ENCODE results near the gene SMAD6. TPM values are rescaled to one million over a fixed set of nuclear protein-coding genes. Genes with fewer than 3 reads are reported as not detected.

Gene SMAD6
- total RNA-seq, 1 donor from 2014 or later = 14.6 TPM

DNA sequence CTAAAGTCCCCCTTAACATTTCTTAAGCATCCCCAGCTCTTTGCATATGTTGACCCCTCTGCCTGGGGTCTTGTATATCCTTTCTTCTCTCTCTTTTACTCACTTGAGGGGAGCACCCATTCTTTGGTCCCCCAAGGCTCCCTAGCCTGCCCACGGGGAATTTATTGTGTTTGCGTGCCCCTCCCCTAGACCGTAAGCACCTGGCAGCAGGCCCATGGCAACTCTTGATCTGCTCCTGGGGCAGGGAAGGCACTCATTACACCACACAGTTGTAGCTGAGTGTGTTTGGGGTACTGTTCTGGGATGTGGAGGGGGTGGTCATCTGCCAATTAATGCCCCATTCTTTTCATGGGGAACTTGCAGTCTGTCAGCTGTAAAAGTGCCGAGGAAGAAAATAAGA lies 27.3 kb upstream of the SMAD6 start:
- H3K36me3 Mint-ChIP-seq (ENCODE audit: unreplicated experiment) = no peaks in the 10 kb centered on the region
- no peaks in the 10 kb centered on the region for H3K9me3 Mint-ChIP-seq (ENCODE audit: unreplicated experiment)
- H3K27ac Mint-ChIP-seq (ENCODE audit: unreplicated experiment) = no peak overlapping the region
- no peak for DNase-seq (ENCODE audit: extremely low spot score, unreplicated experiment)
- no peak overlapping the region for H3K4me3 Mint-ChIP-seq (ENCODE audit: unreplicated experiment)
- H3K27me3 Mint-ChIP-seq (ENCODE audit: unreplicated experiment) = no peaks in the 10 kb centered on the region
- TF ChIP-seq, protein P1, sequence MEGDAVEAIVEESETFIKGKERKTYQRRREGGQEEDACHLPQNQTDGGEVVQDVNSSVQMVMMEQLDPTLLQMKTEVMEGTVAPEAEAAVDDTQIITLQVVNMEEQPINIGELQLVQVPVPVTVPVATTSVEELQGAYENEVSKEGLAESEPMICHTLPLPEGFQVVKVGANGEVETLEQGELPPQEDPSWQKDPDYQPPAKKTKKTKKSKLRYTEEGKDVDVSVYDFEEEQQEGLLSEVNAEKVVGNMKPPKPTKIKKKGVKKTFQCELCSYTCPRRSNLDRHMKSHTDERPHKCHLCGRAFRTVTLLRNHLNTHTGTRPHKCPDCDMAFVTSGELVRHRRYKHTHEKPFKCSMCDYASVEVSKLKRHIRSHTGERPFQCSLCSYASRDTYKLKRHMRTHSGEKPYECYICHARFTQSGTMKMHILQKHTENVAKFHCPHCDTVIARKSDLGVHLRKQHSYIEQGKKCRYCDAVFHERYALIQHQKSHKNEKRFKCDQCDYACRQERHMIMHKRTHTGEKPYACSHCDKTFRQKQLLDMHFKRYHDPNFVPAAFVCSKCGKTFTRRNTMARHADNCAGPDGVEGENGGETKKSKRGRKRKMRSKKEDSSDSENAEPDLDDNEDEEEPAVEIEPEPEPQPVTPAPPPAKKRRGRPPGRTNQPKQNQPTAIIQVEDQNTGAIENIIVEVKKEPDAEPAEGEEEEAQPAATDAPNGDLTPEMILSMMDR (IDR thresholded peaks at IDR 0.05) = no peak
- peaks cover 7% of the 10 kb centered on the region for H3K4me1 Mint-ChIP-seq (ENCODE audit: unreplicated experiment)

DNA sequence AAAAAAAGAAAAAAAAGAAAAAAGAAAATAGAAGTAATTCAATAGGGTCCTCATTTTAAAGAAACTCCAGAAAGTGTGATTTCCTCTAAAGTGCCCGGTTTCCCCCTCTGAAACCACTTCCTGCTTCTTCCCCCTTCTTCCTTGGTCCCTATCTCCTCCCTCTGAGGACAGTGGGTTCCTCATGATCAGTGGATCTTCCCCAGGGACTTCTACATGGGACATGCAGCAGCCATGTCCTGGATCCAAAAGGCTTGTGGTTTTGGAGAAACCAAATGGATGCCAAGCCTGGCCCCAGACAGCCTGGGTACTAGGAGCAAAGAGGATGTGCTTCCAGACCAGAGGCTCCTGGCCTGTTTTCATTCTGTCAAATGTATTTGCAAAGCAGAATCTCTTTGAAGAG lies 26.6 kb upstream of the SMAD6 start:
- no peaks in the 10 kb centered on the region for H3K9me3 Mint-ChIP-seq (ENCODE audit: unreplicated experiment)
- no peaks in the 10 kb centered on the region for H3K36me3 Mint-ChIP-seq (ENCODE audit: unreplicated experiment)
- TF ChIP-seq, protein P1 (IDR thresholded peaks at IDR 0.05) = no peak
- DNase-seq (ENCODE audit: extremely low spot score, unreplicated experiment) = no peak
- H3K27me3 Mint-ChIP-seq (ENCODE audit: unreplicated experiment) = no peaks in the 10 kb centered on the region
- H3K4me3 Mint-ChIP-seq (ENCODE audit: unreplicated experiment) = no peak overlapping the region
- no peak overlapping the region for H3K27ac Mint-ChIP-seq (ENCODE audit: unreplicated experiment)
- peaks cover 11% of the 10 kb centered on the region for H3K4me1 Mint-ChIP-seq (ENCODE audit: unreplicated experiment)

DNA sequence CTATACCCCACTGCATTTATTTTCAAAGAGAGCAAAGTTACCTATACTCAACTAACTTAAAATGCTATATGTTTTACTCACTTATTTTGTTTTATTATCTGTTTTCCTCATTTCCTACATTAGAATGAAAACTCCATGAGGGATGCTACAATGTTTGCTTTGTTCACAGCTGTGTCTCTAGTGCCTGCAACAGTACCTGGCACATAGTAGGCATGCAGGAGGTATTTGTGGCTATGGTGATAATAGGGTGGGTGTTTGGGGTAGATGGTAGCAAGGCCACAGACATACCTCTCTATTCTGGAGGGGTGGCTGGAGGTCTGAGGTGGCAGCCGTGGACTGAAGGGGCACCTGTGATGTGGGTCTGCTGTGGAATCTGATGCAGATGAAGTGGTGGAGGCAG lies 24.7 kb upstream of the SMAD6 start:
- no peaks in the 10 kb centered on the region for H3K27me3 Mint-ChIP-seq (ENCODE audit: unreplicated experiment)
- peaks cover 9% of the 10 kb centered on the region for H3K9me3 Mint-ChIP-seq (ENCODE audit: unreplicated experiment)
- TF ChIP-seq, protein P1 (IDR thresholded peaks at IDR 0.05) = no peak
- peaks cover 11% of the 10 kb centered on the region for H3K4me1 Mint-ChIP-seq (ENCODE audit: unreplicated experiment)
- no peak for DNase-seq (ENCODE audit: extremely low spot score, unreplicated experiment)
- no peak overlapping the region for H3K27ac Mint-ChIP-seq (ENCODE audit: unreplicated experiment)
- H3K36me3 Mint-ChIP-seq (ENCODE audit: unreplicated experiment) = no peaks in the 10 kb centered on the region
- H3K4me3 Mint-ChIP-seq (ENCODE audit: unreplicated experiment) = no peak overlapping the region

- no peak overlapping the region for H3K4me3 Mint-ChIP-seq (ENCODE audit: unreplicated experiment)
- TF ChIP-seq, protein P1 (IDR thresholded peaks at IDR 0.05) = no peak
- no peaks in the 10 kb centered on the region for H3K36me3 Mint-ChIP-seq (ENCODE audit: unreplicated experiment)
- peaks cover 9% of the 10 kb centered on the region for H3K9me3 Mint-ChIP-seq (ENCODE audit: unreplicated experiment)
- no peak for DNase-seq (ENCODE audit: extremely low spot score, unreplicated experiment)
- peaks cover 11% of the 10 kb centered on the region for H3K4me1 Mint-ChIP-seq (ENCODE audit: unreplicated experiment)
- H3K27ac Mint-ChIP-seq (ENCODE audit: unreplicated experiment) = peak overlapping the region; percentile 34
- H3K27me3 Mint-ChIP-seq (ENCODE audit: unreplicated experiment) = no peaks in the 10 kb centered on the region
Measured at GRCh38 chr15:66679061-66679656, 22.9 kb upstream of the SMAD6 start.

DNA sequence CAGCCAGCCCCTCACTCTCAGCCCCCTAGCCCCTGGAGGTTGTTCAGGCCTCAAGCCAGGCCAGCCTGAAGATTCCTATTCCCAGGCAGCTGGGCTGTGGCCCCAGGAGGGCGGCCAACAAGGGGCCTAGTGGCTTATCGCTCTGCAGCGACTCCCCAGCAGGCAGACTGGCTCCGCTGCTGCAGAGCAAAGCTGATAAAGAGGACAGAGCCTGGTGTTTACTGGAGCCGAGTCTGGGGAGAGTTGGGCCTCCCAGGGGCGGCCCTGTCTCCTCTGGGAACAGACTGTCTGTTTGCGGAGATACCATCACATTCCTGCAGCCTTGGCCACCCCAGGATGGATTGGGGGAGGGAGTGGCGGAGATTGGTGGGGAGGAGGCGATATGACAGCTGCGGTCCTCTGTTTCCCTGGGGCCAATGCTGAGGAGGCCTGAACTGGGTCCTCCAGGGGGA lies 22.4 kb upstream of the SMAD6 start:
- peaks cover 11% of the 10 kb centered on the region for H3K4me1 Mint-ChIP-seq (ENCODE audit: unreplicated experiment)
- DNase-seq (ENCODE audit: extremely low spot score, unreplicated experiment) = no peak
- H3K4me3 Mint-ChIP-seq (ENCODE audit: unreplicated experiment) = no peak overlapping the region
- peaks cover 9% of the 10 kb centered on the region for H3K9me3 Mint-ChIP-seq (ENCODE audit: unreplicated experiment)
- H3K27me3 Mint-ChIP-seq (ENCODE audit: unreplicated experiment) = no peaks in the 10 kb centered on the region
- peak overlapping the region; percentile 34 for H3K27ac Mint-ChIP-seq (ENCODE audit: unreplicated experiment)
- no peaks in the 10 kb centered on the region for H3K36me3 Mint-ChIP-seq (ENCODE audit: unreplicated experiment)
- TF ChIP-seq, protein P1 (IDR thresholded peaks at IDR 0.05) = no peak
